GM10266 (cell line): ENCODE measurements around the gene CADM1.

Source experiments
- DNase-seq: peaks from one replicate; pipeline ENCODE4 v3.0.0; 2012; ENCODE audit errors: extremely low spot score
- CTCF ChIP-seq: IDR thresholded peaks from 2 replicates; pipeline ENCODE4 v1.5.1; 2012; ENCODE audit warnings: mild to moderate bottlenecking, low read depth; ENCODE audit not compliant: control insufficient read depth, insufficient read depth; ENCODE audit errors: missing control alignments

CADM1 gene

GRCh38 chr11:115269191-115269950 is 234.8 kb downstream of the CADM1 start:
- TF ChIP-seq CTCF, result no peak
- no peak for DNase-seq

DNA sequence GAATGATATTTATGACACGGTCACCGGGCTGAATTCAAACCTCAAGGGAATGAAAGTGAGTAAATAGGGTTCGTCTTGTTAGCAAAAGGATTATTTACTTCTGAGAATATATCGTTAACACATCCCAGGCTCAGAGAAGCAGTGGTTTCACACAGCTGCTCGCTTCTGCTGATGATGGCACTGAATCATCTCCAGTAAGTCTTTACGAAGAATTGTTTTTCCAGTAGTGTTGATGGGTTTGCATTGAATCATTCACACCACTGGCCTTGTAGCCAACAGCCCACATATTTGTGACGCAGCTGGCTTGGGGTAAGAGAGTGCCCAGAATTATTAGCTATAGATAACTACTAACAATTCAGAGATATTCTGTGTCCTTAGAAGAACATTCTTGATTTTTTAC is 236.3 kb downstream of the CADM1 start:
- no peak for TF ChIP-seq CTCF
- DNase-seq, result no peak

DNA sequence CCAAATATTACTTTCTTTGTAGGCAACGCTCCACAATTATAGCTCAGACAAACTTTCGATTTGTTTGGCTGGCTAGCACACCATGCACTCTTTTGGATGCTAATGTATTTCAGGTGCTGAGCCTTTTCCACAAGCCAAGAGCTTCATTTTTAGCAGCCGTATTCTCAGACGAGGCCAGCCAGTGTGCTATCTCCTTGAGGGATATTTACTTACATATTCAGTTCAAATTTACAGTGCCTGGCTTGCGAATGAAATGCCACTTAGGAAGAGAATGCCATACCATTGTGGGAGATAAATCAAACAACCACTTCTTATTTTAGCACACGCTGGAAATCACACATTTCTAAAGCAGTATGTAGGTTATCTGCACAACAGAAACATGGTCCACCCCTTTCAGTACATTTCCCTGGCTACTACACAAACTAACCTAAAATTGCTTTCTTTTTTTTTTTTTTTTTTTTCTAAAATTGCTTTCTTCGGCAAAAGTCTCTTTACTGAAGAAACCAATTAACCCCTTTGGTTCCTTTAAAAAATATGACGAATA is 236.9 kb downstream of the CADM1 start:
- no peak for DNase-seq

DNA sequence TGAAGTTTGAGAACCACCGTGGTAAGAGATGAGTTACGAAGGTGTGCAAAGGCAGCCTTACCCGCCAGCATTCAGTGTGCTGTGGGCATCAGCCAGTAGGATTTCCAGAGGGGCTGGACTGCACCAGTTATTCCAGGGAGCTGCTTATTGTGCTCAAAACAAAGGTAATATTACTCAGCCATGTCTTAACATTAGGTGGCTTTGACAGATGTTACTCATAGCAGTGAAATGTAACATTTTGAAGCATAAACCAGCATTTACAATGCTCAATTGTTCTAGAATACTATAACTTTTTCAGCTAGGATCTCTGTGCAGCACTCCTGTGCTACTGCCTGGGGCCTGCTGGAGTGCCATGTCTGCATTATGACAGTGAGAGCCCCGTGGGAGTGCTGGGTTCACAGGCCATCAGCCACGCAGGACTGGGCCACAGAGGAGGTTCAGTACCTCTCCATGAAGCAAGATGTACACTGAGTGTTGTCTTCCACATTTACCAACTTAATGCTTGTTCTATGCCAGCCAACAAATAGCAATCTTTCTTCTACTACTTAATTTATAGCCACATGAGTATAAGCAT is 238.1 kb downstream of the CADM1 start:
- TF ChIP-seq CTCF, result no peak

More for the DNA sequence above, 236.9 kb downstream of the CADM1 start:
- no peak for TF ChIP-seq CTCF

GRCh38 chr11:115263799-115264656 is 240.2 kb downstream of the CADM1 start:
- no peak for TF ChIP-seq CTCF
- DNase-seq, result no peak

More for the DNA sequence above, 238.1 kb downstream of the CADM1 start:
- DNase-seq, result no peak

DNA sequence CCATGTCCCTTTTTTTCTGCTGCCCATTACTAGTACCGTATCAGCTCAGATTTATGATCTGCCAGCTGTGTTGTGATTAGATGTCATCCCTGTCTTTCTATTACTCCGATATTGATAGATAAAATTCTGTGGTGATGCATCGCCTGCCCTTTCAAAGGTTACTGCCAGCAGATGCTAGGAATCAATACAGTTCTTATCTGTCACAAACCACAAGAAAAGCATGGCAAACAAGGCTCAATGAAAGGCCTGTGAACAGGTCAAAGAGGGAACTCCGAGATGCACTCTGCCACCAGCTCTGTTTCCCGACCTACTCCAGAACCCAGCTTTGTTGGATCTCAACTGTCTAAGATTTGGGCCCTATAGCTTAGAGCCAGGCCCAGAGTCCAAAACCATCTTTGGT is 246.0 kb downstream of the CADM1 start:
- TF ChIP-seq CTCF, result no peak
- DNase-seq, result no peak
